DMS79 (cell line): Measurements from ENCODE around the gene PACRG.

Source experiments
- DNase-seq: peaks from one replicate; lab custom pipeline; 2025; lab: John Stamatoyannopoulos, UW

PACRG gene

GRCh38 chr6:162710936-162711335, 16.8 kb upstream of the PACRG start:
- DNase-seq = no peak

GRCh38 chr6:162711376-162711775, 16.4 kb upstream of the PACRG start:
- no peak for DNase-seq

- DNase-seq = no peak
These were observed 15.1 kb upstream of the PACRG start for GRCh38 chr6:162712694-162713093.

- DNase-seq = no peak
These were observed 13.6 kb upstream of the PACRG start for GRCh38 chr6:162713974-162714780.

- DNase-seq = no peak
These were observed 12.2 kb upstream of the PACRG start for GRCh38 chr6:162715601-162716000.

GRCh38 chr6:162719528-162719927, 8.2 kb upstream of the PACRG start:
- no peak for DNase-seq

- no peak for DNase-seq
These were observed 6.4 kb upstream of the PACRG start for GRCh38 chr6:162721404-162721687.

GRCh38 chr6:162722226-162722625, 5.5 kb upstream of the PACRG start:
- no peak for DNase-seq

GRCh38 chr6:162722633-162723032, 5.1 kb upstream of the PACRG start:
- DNase-seq = no peak

- DNase-seq = no peak
These were observed 840 bp upstream of the PACRG start for GRCh38 chr6:162726947-162727321.

- DNase-seq = no peak
These were observed 423 bp downstream of the PACRG start for GRCh38 chr6:162728197-162728596.

- DNase-seq = no peak
These were observed 932 bp downstream of the PACRG start for GRCh38 chr6:162728706-162729105.

- no peak for DNase-seq
These were observed 2.7 kb downstream of the PACRG start for GRCh38 chr6:162730502-162730901.

- DNase-seq = no peak
These were observed 5.7 kb downstream of the PACRG start for GRCh38 chr6:162733489-162733888.

- DNase-seq = no peak
These were observed 9.2 kb downstream of the PACRG start for GRCh38 chr6:162736961-162737360.

GRCh38 chr6:162750776-162751175, 23.0 kb downstream of the PACRG start:
- no peak for DNase-seq

GRCh38 chr6:162751211-162751859, 23.6 kb downstream of the PACRG start:
- DNase-seq = no peak

GRCh38 chr6:162753775-162754174, 26.0 kb downstream of the PACRG start:
- DNase-seq = no peak

- no peak for DNase-seq
These were observed 42.4 kb downstream of the PACRG start for GRCh38 chr6:162770136-162770535.

GRCh38 chr6:162770955-162771354, 43.2 kb downstream of the PACRG start:
- DNase-seq = no peak

- no peak for DNase-seq
These were observed 44.7 kb downstream of the PACRG start for GRCh38 chr6:162772466-162772865.

- no peak for DNase-seq
These were observed 46.2 kb downstream of the PACRG start for GRCh38 chr6:162773996-162774395.

GRCh38 chr6:162777091-162777490, 49.3 kb downstream of the PACRG start:
- no peak for DNase-seq

- DNase-seq = no peak
These were observed 50.8 kb downstream of the PACRG start for GRCh38 chr6:162778603-162779002.
